ENCODE data around the gene BCL7C.
A peak's percentile ranks its signal among the peaks of the same experiment; 100 is the strongest.

BCL7C gene

GRCh38 chr16:30850246-30850645, 43.6 kb downstream of the BCL7C start:
- in situ Hi-C loops (cut with MboI; ENCODE audit: low sequenced_read_pairs): no loop called here
- DNase-seq (ENCODE audit: low spot score in 2 of 2): no peak
- H3K4me3 ChIP-seq: no peak overlapping the region
- no peaks in the 10 kb centered on the region for H3K27me3 ChIP-seq (ENCODE audit: low read depth)
- no peaks in the 10 kb centered on the region for H3K4me1 ChIP-seq
- H3K9me3 ChIP-seq: no peaks in the 10 kb centered on the region
- no peaks in the 10 kb centered on the region for H3K36me3 ChIP-seq (replicated peaks)

- Histone ChIP-seq H3K27me3 (ENCODE audit: low read depth) (no peaks in the 10 kb centered on the region), H3K9me3 (no peaks in the 10 kb centered on the region), H3K36me3 (replicated peaks) (no peaks in the 10 kb centered on the region), H3K4me1 (no peaks in the 10 kb centered on the region), H3K4me3 (no peak overlapping the region)
- no peak for DNase-seq (ENCODE audit: low spot score in 2 of 2)
- in situ Hi-C loops (cut with MboI; ENCODE audit: low sequenced_read_pairs): no loop called here
Measured at GRCh38 chr16:30846649-30847402, 47.1 kb downstream of the BCL7C start.

GRCh38 chr16:30844671-30845449, 49.0 kb downstream of the BCL7C start:
- in situ Hi-C loops (cut with MboI; ENCODE audit: low sequenced_read_pairs): loop anchor here (5.0 kb wide), 1 partner anchor 72 kb away; no protein-coding TSS in a partner anchor
- Histone ChIP-seq H3K36me3 (replicated peaks) (no peaks in the 10 kb centered on the region), H3K4me3 (no peak overlapping the region), H3K9me3 (no peaks in the 10 kb centered on the region), H3K27me3 (ENCODE audit: low read depth) (no peaks in the 10 kb centered on the region), H3K4me1 (no peaks in the 10 kb centered on the region)
- DNase-seq (ENCODE audit: low spot score in 2 of 2): peak; percentile 68 to 91

DNA sequence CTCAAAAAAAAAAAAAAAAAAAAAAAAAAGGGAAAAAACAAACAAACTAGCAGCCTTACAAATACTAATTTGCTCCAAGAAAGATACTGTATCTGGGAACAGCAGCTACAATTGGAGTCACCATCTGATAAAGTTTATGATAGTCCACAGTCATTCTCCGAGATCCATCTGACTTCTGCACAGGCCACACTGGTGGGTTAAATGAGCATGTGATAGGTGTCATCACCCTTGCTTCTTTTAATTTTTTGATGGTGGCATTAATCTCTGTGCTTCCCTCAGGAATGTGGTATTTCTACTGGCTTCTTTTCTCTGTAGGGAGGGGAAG, 49.6 kb downstream of the BCL7C start:
- Histone ChIP-seq H3K4me1 (no peaks in the 10 kb centered on the region), H3K27me3 (ENCODE audit: low read depth) (no peaks in the 10 kb centered on the region), H3K9me3 (no peaks in the 10 kb centered on the region), H3K36me3 (replicated peaks) (no peaks in the 10 kb centered on the region), H3K4me3 (no peak overlapping the region)
- DNase-seq (ENCODE audit: low spot score in 2 of 2): no peak
- in situ Hi-C loops (cut with MboI; ENCODE audit: low sequenced_read_pairs): loop anchor here (5.0 kb wide), 1 partner anchor 73 kb away; no protein-coding TSS in a partner anchor

GRCh38 chr16:30843501-30843900, 50.4 kb downstream of the BCL7C start:
- Histone ChIP-seq H3K4me1 (no peaks in the 10 kb centered on the region), H3K36me3 (replicated peaks) (no peaks in the 10 kb centered on the region), H3K27me3 (ENCODE audit: low read depth) (no peaks in the 10 kb centered on the region), H3K9me3 (no peaks in the 10 kb centered on the region), H3K4me3 (no peak overlapping the region)
- DNase-seq (ENCODE audit: low spot score in 2 of 2): no peak
- in situ Hi-C loops (cut with MboI; ENCODE audit: low sequenced_read_pairs): loop anchor here (5.0 kb wide), 1 partner anchor 74 kb away; no protein-coding TSS in a partner anchor

DNA sequence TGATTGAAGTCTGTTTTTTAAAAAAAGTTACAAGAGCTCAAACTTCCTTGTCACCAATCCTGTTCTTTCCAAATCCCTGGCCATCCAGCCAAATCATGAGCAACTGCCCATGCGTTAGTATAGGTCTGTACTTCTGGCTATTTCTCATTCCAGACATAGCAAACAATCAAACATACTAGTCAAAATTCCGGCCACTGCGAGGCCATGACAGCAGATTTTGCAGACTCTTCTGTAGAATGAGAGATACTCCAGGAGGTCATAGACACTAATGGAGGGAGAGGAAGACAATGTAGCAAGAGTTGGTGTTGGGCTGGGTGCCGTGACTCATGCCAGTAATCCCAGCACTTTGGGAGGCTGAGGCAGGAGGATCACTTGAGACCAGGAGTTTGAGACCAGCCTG, 50.9 kb downstream of the BCL7C start:
- in situ Hi-C loops (cut with MboI; ENCODE audit: low sequenced_read_pairs): loop anchor here (5.0 kb wide), 1 partner anchor 74 kb away; no protein-coding TSS in a partner anchor
- H3K27me3 ChIP-seq (ENCODE audit: low read depth): no peaks in the 10 kb centered on the region
- H3K9me3 ChIP-seq: no peaks in the 10 kb centered on the region
- DNase-seq (ENCODE audit: low spot score in 2 of 2): no peak
- H3K4me1 ChIP-seq: no peaks in the 10 kb centered on the region
- no peak overlapping the region for H3K4me3 ChIP-seq
- H3K36me3 ChIP-seq (replicated peaks): no peaks in the 10 kb centered on the region

DNA sequence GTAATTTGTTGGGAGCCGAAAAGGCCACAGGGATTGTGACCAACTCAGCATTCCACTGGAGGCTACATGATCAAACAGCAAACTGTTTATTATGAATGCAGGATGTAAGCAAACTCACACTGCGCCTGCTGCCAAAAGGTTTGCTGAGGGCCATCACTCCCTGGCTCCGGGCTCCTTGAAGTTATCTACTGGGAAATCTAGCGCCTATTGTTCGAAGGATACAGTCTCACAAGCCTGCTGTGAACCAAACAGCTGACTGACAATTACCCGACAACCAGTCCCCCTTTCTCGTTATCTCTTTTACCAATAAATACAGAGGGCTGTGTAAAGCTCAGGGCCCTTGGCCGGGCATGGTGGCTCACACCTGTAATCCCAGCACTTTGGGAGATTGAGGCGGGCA, 52.5 kb downstream of the BCL7C start:
- DNase-seq (ENCODE audit: low spot score in 2 of 2): no peak
- Histone ChIP-seq H3K27me3 (ENCODE audit: low read depth) (no peaks in the 10 kb centered on the region), H3K4me3 (no peak overlapping the region), H3K9me3 (no peaks in the 10 kb centered on the region), H3K36me3 (replicated peaks) (no peaks in the 10 kb centered on the region), H3K4me1 (no peaks in the 10 kb centered on the region)
- in situ Hi-C loops (cut with MboI; ENCODE audit: low sequenced_read_pairs): loop anchor here (5.0 kb wide), 1 partner anchor 76 kb away; no protein-coding TSS in a partner anchor

- Histone ChIP-seq H3K4me1 (no peaks in the 10 kb centered on the region), H3K27me3 (ENCODE audit: low read depth) (no peaks in the 10 kb centered on the region), H3K9me3 (no peaks in the 10 kb centered on the region), H3K4me3 (no peak overlapping the region), H3K36me3 (replicated peaks) (no peaks in the 10 kb centered on the region)
- DNase-seq (ENCODE audit: low spot score in 2 of 2): no peak
- in situ Hi-C loops (cut with MboI; ENCODE audit: low sequenced_read_pairs): loop anchor here (5.0 kb wide), 1 partner anchor 77 kb away; no protein-coding TSS in a partner anchor
Measured at GRCh38 chr16:30840611-30841010, 53.3 kb downstream of the BCL7C start.

DNA sequence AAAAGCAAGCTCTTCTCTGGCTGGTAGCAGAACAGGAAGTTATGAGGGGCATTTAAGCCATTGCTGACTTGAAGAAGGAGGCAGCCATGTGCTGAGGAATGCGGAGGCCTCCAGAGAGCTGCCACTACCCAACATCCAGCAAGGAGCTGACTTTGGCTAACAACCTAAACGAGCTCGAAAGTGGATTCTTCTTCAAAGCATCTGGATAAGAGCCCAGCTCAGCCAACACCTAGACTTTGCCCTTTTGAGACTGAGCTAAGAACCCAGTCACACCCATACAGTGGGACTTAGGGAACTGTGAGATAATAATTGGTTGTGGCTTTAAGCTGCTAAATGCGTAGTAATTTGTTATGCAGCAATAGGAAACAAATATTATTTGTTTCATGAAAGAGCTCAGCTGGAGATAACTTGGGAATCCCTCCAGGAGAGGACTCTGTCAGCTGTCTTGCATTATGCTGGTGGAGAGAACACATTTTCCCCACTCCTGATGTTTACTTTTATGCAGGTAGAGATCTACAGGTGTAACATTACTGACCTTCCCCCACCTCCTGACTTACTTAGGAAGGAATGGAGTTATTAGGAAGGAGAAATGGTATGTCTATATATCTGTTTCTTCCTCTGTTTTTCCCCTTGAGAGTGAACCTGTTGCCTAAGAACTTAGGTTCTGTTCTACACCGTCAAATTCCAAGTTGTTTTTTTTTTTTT, 54.2 kb downstream of the BCL7C start:
- H3K4me1 ChIP-seq: no peaks in the 10 kb centered on the region
- no peak overlapping the region for H3K4me3 ChIP-seq
- no peaks in the 10 kb centered on the region for H3K27me3 ChIP-seq (ENCODE audit: low read depth)
- no peaks in the 10 kb centered on the region for H3K9me3 ChIP-seq
- in situ Hi-C loops (cut with MboI; ENCODE audit: low sequenced_read_pairs): loop anchor here (5.0 kb wide), 1 partner anchor 78 kb away; no protein-coding TSS in a partner anchor
- no peaks in the 10 kb centered on the region for H3K36me3 ChIP-seq (replicated peaks)
- no peak for DNase-seq (ENCODE audit: low spot score in 2 of 2)

DNA sequence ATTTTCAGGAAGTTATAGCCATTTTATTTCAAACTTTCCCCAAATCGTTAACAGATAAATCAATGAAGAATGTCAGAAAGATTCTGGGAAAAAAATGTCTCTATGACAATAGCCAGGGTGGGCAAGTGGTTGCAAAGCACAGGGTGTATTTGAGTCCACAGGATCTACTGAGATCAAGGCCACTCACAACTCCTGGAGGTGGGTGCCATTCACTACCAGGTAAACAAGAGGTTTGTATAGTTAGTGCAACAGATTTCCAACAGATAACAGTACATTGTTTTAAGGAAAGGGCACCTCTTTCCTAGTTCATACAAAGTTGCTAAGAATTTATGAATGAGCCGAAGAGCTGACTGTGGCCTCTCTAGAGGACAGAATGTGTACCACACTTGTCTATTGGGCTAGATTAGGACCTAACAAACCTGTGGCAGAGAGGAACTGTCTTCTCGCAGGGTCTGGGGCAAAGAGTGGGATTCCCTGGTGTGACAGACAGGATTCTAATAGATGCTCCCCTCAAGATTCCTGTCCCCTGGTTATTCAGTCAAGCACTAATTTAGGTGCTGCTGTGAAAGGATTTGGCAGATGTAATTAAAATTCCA, 54.9 kb downstream of the BCL7C start:
- Histone ChIP-seq H3K4me1 (no peaks in the 10 kb centered on the region), H3K27me3 (ENCODE audit: low read depth) (no peaks in the 10 kb centered on the region), H3K4me3 (no peak overlapping the region), H3K36me3 (replicated peaks) (no peaks in the 10 kb centered on the region), H3K9me3 (no peaks in the 10 kb centered on the region)
- no peak for DNase-seq (ENCODE audit: low spot score in 2 of 2)
- in situ Hi-C loops (cut with MboI; ENCODE audit: low sequenced_read_pairs): no loop called here

GRCh38 chr16:30837904-30838303, 56.0 kb downstream of the BCL7C start:
- Histone ChIP-seq H3K4me3 (no peak overlapping the region), H3K4me1 (no peaks in the 10 kb centered on the region), H3K36me3 (replicated peaks) (no peaks in the 10 kb centered on the region), H3K9me3 (no peaks in the 10 kb centered on the region), H3K27me3 (ENCODE audit: low read depth) (no peaks in the 10 kb centered on the region)
- in situ Hi-C loops (cut with MboI; ENCODE audit: low sequenced_read_pairs): no loop called here
- DNase-seq (ENCODE audit: low spot score in 2 of 2): no peak

All from HAP-1 (cell line).